GM21447 (cell line): ENCODE data around the gene TEF.

Experiments
- ATAC-seq: cut with Tn5 transposase; IDR thresholded peaks from one replicate; pipeline ENCODE4 v1.9.1; 2021; ENCODE audit not compliant: unreplicated experiment

TEF gene

GRCh38 chr22:41447435-41448188 lies 65.9 kb downstream of the TEF start:
- no peak for ATAC-seq

DNA sequence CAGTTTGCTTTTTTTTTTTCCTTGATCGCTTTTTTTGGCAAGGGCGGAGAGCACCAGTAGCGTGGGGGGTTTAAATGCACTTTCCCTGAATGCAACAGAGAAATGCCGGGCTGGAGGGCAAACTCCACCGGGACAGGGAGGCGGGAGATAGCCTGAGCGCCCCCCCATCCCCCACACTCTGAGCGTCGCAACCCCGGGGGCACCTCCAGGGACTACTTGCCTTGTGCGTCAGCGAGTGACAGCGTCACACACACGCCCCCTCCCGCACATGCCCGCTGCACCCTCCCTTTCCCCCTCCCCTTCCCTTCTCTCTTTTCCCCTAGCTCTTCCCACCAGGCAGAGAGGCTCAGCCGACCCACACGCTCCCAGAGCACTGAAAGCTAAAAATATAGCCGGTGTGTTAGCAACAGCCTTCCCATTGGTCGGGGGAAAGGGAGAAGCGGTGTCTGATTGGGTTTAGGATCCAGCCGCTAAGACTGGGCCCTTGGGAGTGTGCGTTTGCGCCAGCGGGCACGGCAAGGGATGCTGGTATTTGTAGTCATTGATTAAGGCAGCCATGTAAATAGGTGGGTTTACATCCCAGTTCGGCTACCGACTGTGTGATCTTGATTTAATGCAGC lies 66.6 kb downstream of the TEF start:
- peak; percentile 47 for ATAC-seq
